CD4-positive, alpha-beta T cell treated with Interleukin-4 for 4 hours (primary cell): ENCODE results near the gene STK38.
A peak's percentile ranks its signal among the peaks of the same experiment; 100 is the strongest.

ENCODE experiments used
- DNase-seq: peaks from one replicate; pipeline ENCODE4 v3.0.0-alpha.2; 2020

STK38 gene

GRCh38 chr6:36563237-36563927 is 16.1 kb upstream of the STK38 start:
- no peak for DNase-seq

GRCh38 chr6:36560822-36561221 is 13.5 kb upstream of the STK38 start:
- DNase-seq, result no peak

GRCh38 chr6:36559011-36559793 is 11.9 kb upstream of the STK38 start:
- DNase-seq, result no peak

- no peak for DNase-seq
Observed at GRCh38 chr6:36556281-36556680, 9.0 kb upstream of the STK38 start.

GRCh38 chr6:36555750-36556252 is 8.5 kb upstream of the STK38 start:
- no peak for DNase-seq

- no peak for DNase-seq
Observed at GRCh38 chr6:36550473-36551000, 3.3 kb upstream of the STK38 start.

- no peak for DNase-seq
Observed at GRCh38 chr6:36548401-36548743, 1.1 kb upstream of the STK38 start.

GRCh38 chr6:36547646-36548400 is 544 bp upstream of the STK38 start:
- peak; percentile 15 for DNase-seq

- DNase-seq, result peak; percentile 43
Observed at GRCh38 chr6:36546308-36546919, 865 bp downstream of the STK38 start.

GRCh38 chr6:36545767-36546307 is 1.4 kb downstream of the STK38 start:
- DNase-seq, result no peak

GRCh38 chr6:36544228-36544627 is 3.1 kb downstream of the STK38 start:
- DNase-seq, result peak; percentile 85

- no peak for DNase-seq
Observed at GRCh38 chr6:36542041-36542440, 5.2 kb downstream of the STK38 start.

GRCh38 chr6:36539814-36540568 is 7.3 kb downstream of the STK38 start:
- DNase-seq, result peak; percentile 49

- DNase-seq, result no peak
Observed at GRCh38 chr6:36536873-36537547, 10.3 kb downstream of the STK38 start.

- no peak for DNase-seq
Observed at GRCh38 chr6:36533321-36533720, 14.0 kb downstream of the STK38 start.

- no peak for DNase-seq
Observed at GRCh38 chr6:36526066-36526465, 21.2 kb downstream of the STK38 start.

- no peak for DNase-seq
Observed at GRCh38 chr6:36525346-36525745, 21.9 kb downstream of the STK38 start.

GRCh38 chr6:36524871-36525270 is 22.4 kb downstream of the STK38 start:
- no peak for DNase-seq

- DNase-seq, result no peak
Observed at GRCh38 chr6:36523936-36524499, 23.3 kb downstream of the STK38 start.

- no peak for DNase-seq
Observed at GRCh38 chr6:36523451-36523850, 23.8 kb downstream of the STK38 start.

GRCh38 chr6:36519352-36519751 is 27.9 kb downstream of the STK38 start:
- no peak for DNase-seq
